ENCODE results near the gene USP25. TPM values are rescaled to one million over a fixed set of nuclear protein-coding genes. Genes with fewer than 3 reads are reported as not detected.
A peak's percentile ranks its signal among the peaks of the same experiment; 100 is the strongest.

USP25 gene
- total and polyA plus RNA-seq, 2 donors (not counting 1 experiment from before 2014, with no cell fraction given) = 14.2 to 55.5 TPM

DNA sequence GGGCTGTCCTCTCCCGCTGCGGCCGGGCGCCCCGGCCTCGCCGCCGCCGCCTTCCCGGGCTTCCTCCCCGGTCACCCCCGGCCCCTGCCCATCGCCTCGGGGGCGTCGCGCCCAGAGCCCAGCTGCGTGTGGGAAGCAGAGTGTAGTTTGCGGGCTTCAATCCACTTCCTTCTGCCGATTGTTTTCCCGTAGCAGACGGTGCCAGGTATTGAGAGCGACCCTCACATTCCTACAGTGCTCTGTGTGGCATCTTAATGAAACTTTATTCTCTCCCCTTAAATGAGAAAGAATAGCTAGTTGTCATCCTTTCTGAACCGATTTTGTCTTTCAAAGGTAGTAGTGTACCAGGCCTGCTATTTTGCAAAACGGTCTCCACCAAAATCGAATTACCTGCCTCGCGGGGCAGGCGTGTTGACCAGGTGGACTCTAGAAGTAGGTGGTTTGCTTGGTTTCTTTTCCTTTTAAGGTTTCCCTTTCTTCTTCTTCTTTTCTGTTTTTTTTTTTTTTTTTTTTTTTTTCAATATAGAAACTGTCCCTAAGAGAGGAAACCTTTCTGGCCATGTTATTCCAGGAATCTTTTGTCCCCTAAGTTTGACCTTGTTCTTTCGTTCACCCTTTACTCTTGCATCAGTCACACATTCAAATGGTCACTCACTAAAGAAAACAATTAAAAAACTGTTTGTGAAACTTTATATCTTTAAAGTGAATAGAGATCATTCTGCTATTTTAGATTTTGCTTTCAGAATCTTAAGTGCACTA, 881 bp downstream of the USP25 start:
- CTCF ChIA-PET = no interaction called here
- intact Hi-C loops (cut with micrococcal nuclease) = loop anchor here (1.0 to 10.0 kb wide), 7 partner anchors 47 to 1347 kb away; partner anchors contain the start of genes HSPA13 and NRIP1

DNA sequence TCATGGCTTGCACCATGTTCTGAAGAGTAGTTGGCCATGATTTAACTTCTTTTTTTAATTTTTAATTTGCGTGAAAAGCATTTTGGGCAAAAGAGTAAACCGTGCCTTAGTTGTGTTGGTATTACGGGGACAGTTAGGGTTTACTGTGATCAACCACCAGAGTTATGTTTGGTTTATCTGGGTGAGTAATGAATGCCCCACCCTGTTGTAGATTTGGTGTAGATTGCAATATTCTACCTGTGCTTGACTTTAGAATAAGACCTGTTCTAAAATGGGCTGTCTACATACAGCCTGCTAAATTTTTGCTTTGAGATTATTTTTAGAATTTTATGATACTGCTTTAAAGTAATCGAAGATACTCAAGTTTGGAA, 1.4 kb downstream of the USP25 start:
- intact Hi-C loops (cut with micrococcal nuclease) = loop anchor here (1.0 to 10.0 kb wide), 7 partner anchors 46 to 1348 kb away; partner anchors contain the start of genes HSPA13 and NRIP1
- H3K27ac Mint-ChIP-seq = peak overlapping the region; percentile 93
- Histone ChIP-seq H4K20me1 (ENCODE audit: control insufficient read depth, insufficient read depth, low read length, poor library complexity, severe bottlenecking) (peaks cover 11% of the 10 kb centered on the region), H3K4me1 (ENCODE audit: control insufficient read depth in 2 of 2, insufficient read depth in 2 of 2, low read length in 2 of 2) (peaks cover 18 to 31% of the 10 kb centered on the region in 2 donors), H3K27me3 (replicated peaks in 1 of 4; ENCODE audit: control extremely low read depth in 1 of 4, control insufficient read depth in 3 of 4, insufficient read depth in 4 of 4, low read length in 3 of 4) (no peaks in the 10 kb centered on the region), H3K4me2 (replicated peaks; ENCODE audit: low read depth, low read length, poor library complexity, severe bottlenecking) (peak overlapping the region; percentile 81), H3K9ac (ENCODE audit: low read length) (peak overlapping the region; percentile 80), H3K79me2 (ENCODE audit: control insufficient read depth, insufficient read depth, low read length) (peaks cover 57% of the 10 kb centered on the region), H3K36me3 (replicated peaks in 1 of 2; ENCODE audit: control extremely low read depth in 1 of 2, control insufficient read depth in 1 of 2, extremely low read depth in 1 of 2, insufficient read depth in 2 of 2, low read length in 1 of 2) (no peaks in the 10 kb centered on the region), H2AFZ (ENCODE audit: insufficient read depth, low read depth, low read length, poor library complexity, severe bottlenecking) (no peak overlapping the region), H3K4me3 (ENCODE audit: control extremely low read depth in 1 of 5, extremely low read depth in 1 of 5, insufficient read depth in 1 of 5, low read depth in 2 of 5, low read length in 4 of 5) (peak overlapping the region; percentile 56 to 96 (median 73)), H3K27ac (ENCODE audit: low read length in 2 of 2) (peak overlapping the region in 1 of 2 donors; percentile 82), H3K9me3 (ENCODE audit: control extremely low read depth in 1 of 3, control insufficient read depth in 2 of 3, insufficient read depth in 1 of 3, low read length in 2 of 3) (no peaks in the 10 kb centered on the region)
- peak overlapping the region; percentile 95 for H3K4me3 Mint-ChIP-seq
- H3K27me3 Mint-ChIP-seq = no peaks in the 10 kb centered on the region
- no peak for TF ChIP-seq EZH2 (IDR thresholded peaks at IDR 0.05; ENCODE audit: borderline replicate concordance, insufficient read depth, low read depth, low read length, poor library complexity, severe bottlenecking)
- TF ChIP-seq, protein P1, sequence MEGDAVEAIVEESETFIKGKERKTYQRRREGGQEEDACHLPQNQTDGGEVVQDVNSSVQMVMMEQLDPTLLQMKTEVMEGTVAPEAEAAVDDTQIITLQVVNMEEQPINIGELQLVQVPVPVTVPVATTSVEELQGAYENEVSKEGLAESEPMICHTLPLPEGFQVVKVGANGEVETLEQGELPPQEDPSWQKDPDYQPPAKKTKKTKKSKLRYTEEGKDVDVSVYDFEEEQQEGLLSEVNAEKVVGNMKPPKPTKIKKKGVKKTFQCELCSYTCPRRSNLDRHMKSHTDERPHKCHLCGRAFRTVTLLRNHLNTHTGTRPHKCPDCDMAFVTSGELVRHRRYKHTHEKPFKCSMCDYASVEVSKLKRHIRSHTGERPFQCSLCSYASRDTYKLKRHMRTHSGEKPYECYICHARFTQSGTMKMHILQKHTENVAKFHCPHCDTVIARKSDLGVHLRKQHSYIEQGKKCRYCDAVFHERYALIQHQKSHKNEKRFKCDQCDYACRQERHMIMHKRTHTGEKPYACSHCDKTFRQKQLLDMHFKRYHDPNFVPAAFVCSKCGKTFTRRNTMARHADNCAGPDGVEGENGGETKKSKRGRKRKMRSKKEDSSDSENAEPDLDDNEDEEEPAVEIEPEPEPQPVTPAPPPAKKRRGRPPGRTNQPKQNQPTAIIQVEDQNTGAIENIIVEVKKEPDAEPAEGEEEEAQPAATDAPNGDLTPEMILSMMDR (IDR thresholded peaks at IDR 0.05) = no peak
- ChIA-PET POLR2A (no interaction called here), CTCF (no interaction called here)
- ATAC-seq (ENCODE audit: low read depth) (no peak), DNase-seq (no peak)
- peaks cover 48% of the 10 kb centered on the region for H3K4me1 Mint-ChIP-seq
- H3K9me3 Mint-ChIP-seq (ENCODE audit: insufficient read depth) = no peaks in the 10 kb centered on the region
- 12% methylated on average over 4 of the region's 4 CpGs for WGBS (ENCODE audit: insufficient coverage)

More for the DNA sequence above, 881 bp downstream of the USP25 start:
- H3K79me2 ChIP-seq (ENCODE audit: control insufficient read depth, insufficient read depth, low read length) = peaks cover 51% of the 10 kb centered on the region
- peak overlapping the region; percentile 53 to 82 for H3K27ac ChIP-seq (ENCODE audit: low read length in 2 of 2)
- peak overlapping the region; percentile 81 for H3K4me2 ChIP-seq (replicated peaks; ENCODE audit: low read depth, low read length, poor library complexity, severe bottlenecking)
- peaks cover 11% of the 10 kb centered on the region for H4K20me1 ChIP-seq (ENCODE audit: control insufficient read depth, insufficient read depth, low read length, poor library complexity, severe bottlenecking)
- peak overlapping the region; percentile 93 for H3K27ac Mint-ChIP-seq
- H3K4me3 ChIP-seq (ENCODE audit: control extremely low read depth in 1 of 5, extremely low read depth in 1 of 5, insufficient read depth in 1 of 5, low read depth in 2 of 5, low read length in 4 of 5) = peak overlapping the region; percentile 56 to 96 (median 73)
- TF ChIP-seq, protein P1 (IDR thresholded peaks at IDR 0.05) = no peak
- no peak for TF ChIP-seq EZH2 (IDR thresholded peaks at IDR 0.05; ENCODE audit: borderline replicate concordance, insufficient read depth, low read depth, low read length, poor library complexity, severe bottlenecking)
- H3K4me1 Mint-ChIP-seq = peaks cover 43% of the 10 kb centered on the region
- peaks cover 18 to 31% of the 10 kb centered on the region in 2 donors for H3K4me1 ChIP-seq (ENCODE audit: control insufficient read depth in 2 of 2, insufficient read depth in 2 of 2, low read length in 2 of 2)
- H3K27me3 ChIP-seq (replicated peaks in 1 of 4; ENCODE audit: control extremely low read depth in 1 of 4, control insufficient read depth in 3 of 4, insufficient read depth in 4 of 4, low read length in 3 of 4) = no peaks in the 10 kb centered on the region
- WGBS (ENCODE audit: insufficient coverage) = under 1% methylated on average over 17 of the region's 30 CpGs
- no peaks in the 10 kb centered on the region for H3K36me3 ChIP-seq (replicated peaks in 1 of 2; ENCODE audit: control extremely low read depth in 1 of 2, control insufficient read depth in 1 of 2, extremely low read depth in 1 of 2, insufficient read depth in 2 of 2, low read length in 1 of 2)
- peaks cover 5% of the 10 kb centered on the region for H3K27me3 Mint-ChIP-seq
- POLR2A ChIA-PET = no interaction called here
- peak overlapping the region; percentile 77 for H2AFZ ChIP-seq (ENCODE audit: insufficient read depth, low read depth, low read length, poor library complexity, severe bottlenecking)
- peak overlapping the region; percentile 80 for H3K9ac ChIP-seq (ENCODE audit: low read length)
- DNase-seq (no peak), ATAC-seq (ENCODE audit: low read depth) (no peak)
- H3K9me3 ChIP-seq (ENCODE audit: control extremely low read depth in 1 of 3, control insufficient read depth in 2 of 3, insufficient read depth in 1 of 3, low read length in 2 of 3) = no peaks in the 10 kb centered on the region
- peak overlapping the region; percentile 95 for H3K4me3 Mint-ChIP-seq
- H3K9me3 Mint-ChIP-seq (ENCODE audit: insufficient read depth) = no peaks in the 10 kb centered on the region

Measured in B cell (primary cell).